Measurements from ENCODE around the gene TRAPPC4.

DNA sequence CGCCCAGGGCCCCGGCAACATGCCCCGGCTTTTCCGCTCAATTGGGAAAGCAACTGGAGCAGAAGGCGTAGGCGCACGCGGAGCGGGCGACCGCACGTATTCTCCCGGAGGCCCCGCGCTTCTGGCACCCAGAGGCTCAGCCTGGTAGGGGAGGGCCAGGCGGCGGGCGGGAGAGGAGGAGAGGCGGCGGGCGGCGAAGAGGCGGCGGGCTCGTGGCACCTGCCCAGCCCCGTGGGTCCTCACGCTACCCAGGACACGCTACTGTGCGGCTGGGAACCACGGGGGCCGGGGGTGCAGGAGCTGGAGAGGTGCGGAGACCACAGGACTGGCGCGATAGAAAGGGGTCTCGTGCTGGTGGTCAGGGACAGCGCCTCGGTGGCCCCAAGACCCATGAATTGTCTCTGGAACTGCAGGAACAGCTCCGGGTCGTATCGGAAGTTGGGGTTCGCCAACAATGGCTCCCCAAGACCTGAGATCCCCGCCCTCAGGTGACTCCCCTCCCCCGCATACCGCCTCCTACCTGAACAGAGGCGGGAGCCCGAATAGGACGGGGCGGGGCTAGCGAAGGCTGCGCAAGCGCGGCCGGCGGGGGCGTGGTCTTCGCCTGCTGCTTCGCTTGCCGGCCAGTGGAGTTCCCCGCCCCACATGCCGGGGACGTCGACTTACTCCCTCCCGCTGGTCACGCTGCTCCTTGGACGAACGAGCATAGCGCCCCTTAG lies 11.9 kb downstream of the TRAPPC4 start, which contains the start of gene SLC37A4:
- TF ChIP-seq POLR2A (IDR thresholded peaks at IDR 0.05; ENCODE audit: low read length) (peak; percentile 76), GATA1 (IDR thresholded peaks at IDR 0.05; ENCODE audit: low read depth, low read length) (no peak)

Measured in erythroblast (primary cell).